Stimulated activated CD4-positive, alpha-beta T cell treated with anti-CD3 and anti-CD28 coated beads, Interleukin-12 subunit alpha, Interleukin-12 subunit beta, amount 100 ng/mL, for 48 hours (primary cell): ENCODE measurements around the gene CD55.

Source experiments
- DNase-seq, 3 donors: peaks; one replicate each; pipeline ENCODE4 v3.0.0-alpha.2; 2020; ENCODE audit warnings: low read depth in 2 of 3, low spot score in 1 of 3

The CD55 gene

GRCh38 chr1:207329469-207329868, 8.0 kb downstream of the CD55 start:
- no peak for DNase-seq

GRCh38 chr1:207330011-207330710, 8.7 kb downstream of the CD55 start:
- DNase-seq: no peak

GRCh38 chr1:207331354-207332313, 10.2 kb downstream of the CD55 start:
- no peak for DNase-seq

GRCh38 chr1:207333009-207333600, 11.6 kb downstream of the CD55 start:
- DNase-seq: no peak

- no peak for DNase-seq
These were observed 12.1 kb downstream of the CD55 start for GRCh38 chr1:207333620-207334019.

- no peak for DNase-seq
These were observed 12.9 kb downstream of the CD55 start for GRCh38 chr1:207334337-207334736.

GRCh38 chr1:207335138-207335537, 13.7 kb downstream of the CD55 start:
- no peak for DNase-seq

GRCh38 chr1:207335695-207336363, 14.4 kb downstream of the CD55 start:
- DNase-seq: no peak

GRCh38 chr1:207336559-207337467, 15.3 kb downstream of the CD55 start:
- peak; percentile 14 to 69 (median 33) for DNase-seq

GRCh38 chr1:207342332-207342731, 20.9 kb downstream of the CD55 start:
- DNase-seq: no peak

GRCh38 chr1:207343675-207344074, 22.2 kb downstream of the CD55 start:
- no peak for DNase-seq

- no peak for DNase-seq
These were observed 22.7 kb downstream of the CD55 start for GRCh38 chr1:207344221-207344620.

GRCh38 chr1:207345644-207346477, 24.4 kb downstream of the CD55 start:
- no peak for DNase-seq

GRCh38 chr1:207346513-207346912, 25.0 kb downstream of the CD55 start:
- no peak for DNase-seq

GRCh38 chr1:207349979-207350378, 28.5 kb downstream of the CD55 start:
- DNase-seq: no peak

GRCh38 chr1:207352554-207352953, 31.1 kb downstream of the CD55 start:
- DNase-seq: no peak

- no peak for DNase-seq
These were observed 33.6 kb downstream of the CD55 start for GRCh38 chr1:207355060-207355459.

GRCh38 chr1:207355513-207356295, 34.2 kb downstream of the CD55 start:
- no peak for DNase-seq

- no peak for DNase-seq
These were observed 39.6 kb downstream of the CD55 start for GRCh38 chr1:207361029-207361428.
